ENCODE measurements around the gene HAPLN1.
"Not testable (repeated sequence)": the region's sequence is repeated elsewhere in the genome, so short reads cannot be mapped to it uniquely, and the experiment has no call there.

Gene HAPLN1

DNA sequence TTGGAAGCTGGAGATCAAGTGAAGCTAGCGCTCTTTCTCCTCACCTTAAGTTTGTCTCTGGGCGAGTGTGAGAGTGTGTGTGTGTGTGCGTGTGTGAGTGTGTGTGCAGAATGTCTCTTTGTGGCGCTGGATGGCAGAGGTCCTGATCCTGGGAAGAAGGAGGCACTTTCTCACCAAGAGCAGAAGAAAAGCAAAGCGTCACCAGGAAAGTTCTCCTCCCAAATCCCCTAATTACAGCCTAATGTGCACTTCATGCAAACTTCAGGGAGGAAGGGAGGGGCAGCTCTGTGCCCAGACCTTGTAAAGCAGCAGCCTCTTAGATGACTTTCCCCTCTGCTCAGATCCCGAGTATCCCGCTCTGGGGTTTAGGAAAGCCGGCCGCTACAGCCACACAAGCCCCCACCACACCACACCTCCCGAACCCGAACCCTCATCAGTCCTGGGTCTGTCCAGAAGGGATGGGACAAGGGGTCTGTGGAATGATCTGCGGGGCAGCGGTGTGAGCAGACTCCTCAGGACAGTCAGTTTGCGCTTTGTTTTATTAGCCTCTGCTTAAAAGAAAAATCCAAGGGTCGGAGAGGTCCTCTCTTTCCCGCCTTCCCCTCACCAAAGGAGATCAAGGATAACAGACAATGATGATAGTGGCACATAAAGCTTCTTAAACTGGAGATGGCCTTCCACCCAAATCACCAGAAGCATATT, at the start of gene HAPLN1:
TSS of gene HAPLN1 (minus strand) at position 20 of the 702 bp plus-strand sequence. CDS start 47,332 bp downstream, outside the sequence.
- DNase-seq (ENCODE audit: insufficient read length, low spot score): no peak
- no peak for FAIRE-seq

DNA sequence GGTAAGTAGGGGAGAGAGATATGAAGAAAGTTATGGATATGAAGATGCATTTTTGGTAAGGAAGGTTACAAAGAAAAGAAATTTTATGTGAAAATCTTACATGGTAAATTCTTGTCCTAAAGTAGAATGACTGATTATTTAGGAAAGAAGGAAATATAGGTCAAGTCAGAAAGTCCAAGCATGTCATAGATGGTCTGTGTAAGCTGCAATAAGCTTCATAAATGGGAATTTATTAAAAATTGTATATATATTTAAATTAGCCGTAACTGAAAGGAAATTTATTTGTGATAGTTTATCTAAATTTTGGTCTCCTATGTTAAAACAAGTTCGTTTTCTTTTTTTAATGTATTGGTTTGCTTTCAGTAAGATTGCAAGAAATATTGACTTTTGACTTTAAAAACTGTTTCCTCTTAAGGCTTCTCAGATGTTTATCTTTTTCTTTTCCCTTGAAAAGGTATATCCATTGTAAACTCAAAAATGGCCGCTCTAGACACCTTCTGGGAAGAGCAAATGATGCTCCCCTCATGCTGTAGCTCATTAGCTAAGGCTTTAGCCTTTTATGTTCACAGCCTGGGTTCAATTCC, 46.8 kb upstream of the HAPLN1 start:
- no peak for FAIRE-seq
- no peak for DNase-seq (ENCODE audit: insufficient read length, low spot score)

DNA sequence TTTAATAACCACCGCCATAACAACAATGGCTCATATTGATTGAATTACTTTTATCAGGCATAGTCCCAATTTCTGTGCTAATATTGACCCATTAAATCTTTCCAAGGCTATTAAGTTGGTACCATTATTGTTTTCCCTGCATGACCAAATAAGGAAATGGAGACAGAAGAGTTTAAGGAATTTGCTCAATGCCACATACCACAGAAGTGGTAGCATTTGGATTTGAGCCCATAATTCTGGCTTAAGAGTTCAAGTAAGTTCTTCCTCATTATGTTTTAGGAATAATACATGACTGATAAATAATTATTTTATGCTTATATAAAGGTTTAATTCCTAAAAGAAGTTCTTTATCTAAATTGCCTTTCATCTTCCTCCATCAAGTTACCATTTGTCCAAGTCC, 43.4 kb upstream of the HAPLN1 start:
- DNase-seq (ENCODE audit: insufficient read length, low spot score) (no peak), FAIRE-seq (no peak)

DNA sequence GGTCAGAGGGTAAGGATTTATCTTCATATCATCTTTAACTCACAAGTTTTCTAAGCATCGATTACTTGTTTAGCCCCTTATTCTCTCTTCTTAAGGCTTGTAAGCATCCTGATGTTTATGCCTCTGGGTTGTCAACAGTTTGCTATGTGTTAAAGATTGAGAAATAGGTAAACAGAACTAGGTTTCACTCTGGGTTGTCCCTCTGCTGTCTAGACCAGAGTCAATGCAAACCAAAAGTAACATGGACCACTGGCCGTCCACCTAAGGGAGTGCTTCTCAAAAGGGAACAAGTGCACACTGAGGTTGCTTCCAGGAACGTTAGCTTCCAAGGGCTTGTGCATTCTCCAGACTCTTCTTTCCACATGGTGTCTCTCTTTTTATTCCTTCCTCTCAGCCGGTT, 39.9 kb upstream of the HAPLN1 start:
- no peak for DNase-seq (ENCODE audit: insufficient read length, low spot score)
- no peak for FAIRE-seq

GRCh38 chr5:83752700-83753099, 32.0 kb upstream of the HAPLN1 start:
- FAIRE-seq (no peak), DNase-seq (ENCODE audit: insufficient read length, low spot score) (no peak)

GRCh38 chr5:83751201-83751600, 30.5 kb upstream of the HAPLN1 start:
- FAIRE-seq (no peak), DNase-seq (ENCODE audit: insufficient read length, low spot score) (no peak)

DNA sequence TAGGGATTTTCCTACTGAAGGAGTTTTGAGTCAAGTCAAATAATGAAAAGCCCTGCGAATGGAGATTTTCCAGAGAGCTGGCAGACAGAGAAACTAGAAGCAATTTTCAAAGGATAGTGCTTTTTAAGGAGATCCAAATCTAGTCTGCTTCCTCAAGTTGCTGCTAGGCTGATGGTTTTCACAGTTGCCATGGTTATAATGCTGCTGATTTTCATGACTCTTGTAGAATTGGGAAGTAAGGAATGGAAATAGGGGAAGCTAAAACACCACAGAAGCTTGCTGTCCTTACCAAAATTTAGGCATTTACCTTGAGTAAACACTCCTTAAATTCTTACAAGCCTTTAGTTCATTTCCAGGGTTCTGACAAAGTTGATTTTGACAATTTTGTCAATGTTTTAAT, 30.1 kb upstream of the HAPLN1 start:
- DNase-seq (ENCODE audit: insufficient read length, low spot score): no peak
- FAIRE-seq: no peak

DNA sequence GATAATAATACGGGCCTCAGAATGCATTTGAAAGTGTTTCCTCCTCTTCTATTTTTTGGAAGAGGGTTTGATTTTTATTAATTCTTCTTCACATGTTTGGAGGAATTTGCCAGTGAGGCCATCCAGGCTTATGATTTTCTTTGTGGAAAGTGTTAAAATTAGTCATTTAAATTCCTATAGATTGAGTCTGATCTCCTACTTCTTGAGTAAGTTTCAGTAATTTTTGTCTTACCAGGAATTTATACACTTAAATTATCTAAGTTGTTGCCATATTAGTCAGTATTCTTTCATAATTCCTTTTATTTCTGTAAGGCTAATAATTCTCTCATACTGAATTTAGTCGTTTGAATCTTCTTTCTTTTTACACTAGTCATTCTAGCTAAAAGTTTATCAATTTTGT, 25.2 kb upstream of the HAPLN1 start:
- DNase-seq (ENCODE audit: insufficient read length, low spot score) (no peak), FAIRE-seq (no peak)

DNA sequence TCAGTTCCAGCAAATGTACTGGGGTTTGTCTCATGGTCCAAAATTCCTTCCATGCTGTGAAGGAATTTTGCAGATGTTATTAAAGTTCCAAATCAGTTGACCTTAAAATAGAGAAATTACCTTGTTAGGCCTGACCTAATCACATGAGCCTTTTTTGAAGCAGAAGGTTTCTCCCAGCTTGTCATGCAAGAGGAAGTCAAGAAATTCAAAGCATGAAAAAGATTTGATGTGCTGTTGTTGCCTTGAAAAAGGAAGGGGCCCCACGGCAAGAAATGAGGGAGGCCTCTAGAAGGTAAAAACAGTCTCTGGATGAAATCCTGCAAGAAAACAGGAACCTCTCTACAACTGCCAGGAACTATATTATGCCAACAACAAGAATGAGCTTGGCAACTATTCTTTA, 24.2 kb upstream of the HAPLN1 start:
- DNase-seq (ENCODE audit: insufficient read length, low spot score) (no peak), FAIRE-seq (no peak)

DNA sequence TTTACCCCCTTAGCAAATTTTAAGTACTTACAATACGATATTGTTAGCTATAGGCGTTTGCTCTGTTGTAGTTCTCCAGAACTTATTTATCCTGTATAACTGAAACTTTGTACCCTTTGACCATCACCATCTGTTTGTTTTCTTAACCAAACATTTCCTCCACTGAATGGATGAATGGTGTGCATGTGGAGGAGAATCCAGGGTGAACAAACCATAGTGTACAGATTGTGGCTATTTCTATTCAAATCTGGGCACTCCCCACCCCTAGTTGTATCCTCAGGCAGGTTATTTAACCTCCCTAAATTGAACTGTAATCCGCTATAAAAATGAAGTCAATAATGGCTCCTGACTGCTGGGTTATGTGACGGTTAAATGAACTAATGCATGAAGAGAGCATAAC, 21.4 kb upstream of the HAPLN1 start:
- FAIRE-seq (no peak), DNase-seq (ENCODE audit: insufficient read length, low spot score) (no peak)

DNA sequence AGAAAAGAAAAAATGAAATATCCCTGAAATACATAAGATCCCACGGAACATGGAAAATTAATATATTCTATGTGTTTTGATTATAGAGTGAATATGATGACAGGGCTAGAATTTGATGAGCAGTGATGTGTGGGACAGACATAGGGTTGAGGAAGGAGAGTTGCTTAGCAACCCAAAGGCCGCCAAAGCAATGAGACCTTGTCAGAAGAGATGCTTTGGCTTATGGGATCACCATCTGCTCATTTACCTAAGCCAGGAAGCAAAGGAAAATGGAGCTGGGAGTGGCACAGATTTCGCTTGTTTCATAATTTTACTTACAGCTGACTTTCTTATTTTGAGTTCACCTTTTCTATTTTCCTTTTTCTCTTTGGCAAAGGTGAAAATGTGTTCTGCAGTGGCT, 20.9 kb upstream of the HAPLN1 start:
- no peak for FAIRE-seq
- DNase-seq (ENCODE audit: insufficient read length, low spot score): no peak

- FAIRE-seq: no peak
Measured at GRCh38 chr5:83740741-83741140, 20.1 kb upstream of the HAPLN1 start.

GRCh38 chr5:83736169-83736568, 15.5 kb upstream of the HAPLN1 start:
- FAIRE-seq: not testable (repeated sequence)

More at GRCh38 chr5:83740741-83741140, 20.1 kb upstream of the HAPLN1 start:
- DNase-seq (ENCODE audit: insufficient read length, low spot score): no peak

DNA sequence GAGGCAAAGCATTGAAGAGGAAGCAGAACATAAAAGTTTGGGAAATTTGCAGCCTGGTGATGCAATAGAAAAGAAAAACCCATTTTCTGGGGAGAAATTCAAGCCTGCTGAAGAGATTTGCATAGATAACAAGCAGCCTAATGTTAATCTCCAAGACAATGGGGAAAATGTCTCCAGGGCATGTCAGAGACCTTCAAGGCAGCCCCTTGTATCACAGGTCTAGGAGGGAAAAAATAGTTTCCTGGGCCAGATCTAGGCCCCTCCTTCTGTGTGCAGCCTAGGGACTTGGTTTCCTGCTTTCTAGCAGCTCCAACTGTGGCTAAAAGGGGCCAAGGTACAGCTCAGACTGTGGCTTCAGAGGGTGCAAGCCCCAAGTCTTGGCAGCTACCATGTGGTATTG, 14.4 kb upstream of the HAPLN1 start:
- not testable (repeated sequence) for DNase-seq (ENCODE audit: insufficient read length, low spot score); FAIRE-seq

More at GRCh38 chr5:83736169-83736568, 15.5 kb upstream of the HAPLN1 start:
- DNase-seq (ENCODE audit: insufficient read length, low spot score): not testable (repeated sequence)

- no peak for FAIRE-seq
- DNase-seq (ENCODE audit: insufficient read length, low spot score): no peak
Measured at GRCh38 chr5:83731638-83732037, 11.0 kb upstream of the HAPLN1 start.

GRCh38 chr5:83729362-83729761, 8.7 kb upstream of the HAPLN1 start:
- no peak for FAIRE-seq
- no peak for DNase-seq (ENCODE audit: insufficient read length, low spot score)

DNA sequence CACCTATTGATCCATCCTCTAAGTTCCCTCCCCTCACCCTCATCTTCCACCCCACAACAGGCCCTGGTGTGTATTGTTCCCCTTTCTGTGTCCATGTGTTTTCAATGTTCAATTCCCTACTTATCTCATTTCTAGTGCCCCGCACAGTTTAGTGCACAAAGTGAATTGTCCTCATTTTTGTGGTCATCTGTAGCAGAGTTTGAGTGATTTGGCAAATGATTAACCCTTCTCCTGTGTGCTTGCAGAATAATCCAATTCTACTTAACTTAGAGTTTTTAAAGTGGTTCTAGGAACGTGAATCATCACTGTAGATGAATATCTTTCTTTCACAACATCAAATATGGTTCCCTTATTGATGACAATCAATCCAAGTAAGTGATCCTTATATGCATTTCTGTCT, 6.3 kb upstream of the HAPLN1 start:
- no peak for DNase-seq (ENCODE audit: insufficient read length, low spot score)
- FAIRE-seq: no peak

DNA sequence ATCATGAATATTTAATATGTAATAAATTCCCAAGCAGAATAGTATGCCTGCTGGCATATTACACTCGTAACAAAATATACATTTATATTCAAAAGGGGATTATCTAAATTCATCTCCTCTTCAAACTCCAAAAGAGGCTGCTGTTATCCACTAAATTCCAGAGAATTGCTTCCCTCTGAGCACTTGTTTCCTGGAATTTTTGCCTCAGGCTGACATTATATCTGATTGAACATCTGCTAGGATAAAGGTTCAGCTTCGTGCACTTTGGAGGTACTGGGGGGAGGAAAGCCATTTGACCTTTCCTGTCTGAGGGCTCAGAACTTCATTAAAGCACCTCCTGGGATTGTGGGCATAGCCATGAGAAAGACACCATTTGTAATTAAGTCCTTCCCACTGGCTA, 4.3 kb upstream of the HAPLN1 start:
- FAIRE-seq (no peak), DNase-seq (ENCODE audit: insufficient read length, low spot score) (no peak)

- FAIRE-seq: no peak
- no peak for DNase-seq (ENCODE audit: insufficient read length, low spot score)
Measured at GRCh38 chr5:83724001-83724400, 3.3 kb upstream of the HAPLN1 start.

GRCh38 chr5:83723031-83723430, 2.4 kb upstream of the HAPLN1 start:
- DNase-seq (ENCODE audit: insufficient read length, low spot score) (no peak), FAIRE-seq (no peak)

DNA sequence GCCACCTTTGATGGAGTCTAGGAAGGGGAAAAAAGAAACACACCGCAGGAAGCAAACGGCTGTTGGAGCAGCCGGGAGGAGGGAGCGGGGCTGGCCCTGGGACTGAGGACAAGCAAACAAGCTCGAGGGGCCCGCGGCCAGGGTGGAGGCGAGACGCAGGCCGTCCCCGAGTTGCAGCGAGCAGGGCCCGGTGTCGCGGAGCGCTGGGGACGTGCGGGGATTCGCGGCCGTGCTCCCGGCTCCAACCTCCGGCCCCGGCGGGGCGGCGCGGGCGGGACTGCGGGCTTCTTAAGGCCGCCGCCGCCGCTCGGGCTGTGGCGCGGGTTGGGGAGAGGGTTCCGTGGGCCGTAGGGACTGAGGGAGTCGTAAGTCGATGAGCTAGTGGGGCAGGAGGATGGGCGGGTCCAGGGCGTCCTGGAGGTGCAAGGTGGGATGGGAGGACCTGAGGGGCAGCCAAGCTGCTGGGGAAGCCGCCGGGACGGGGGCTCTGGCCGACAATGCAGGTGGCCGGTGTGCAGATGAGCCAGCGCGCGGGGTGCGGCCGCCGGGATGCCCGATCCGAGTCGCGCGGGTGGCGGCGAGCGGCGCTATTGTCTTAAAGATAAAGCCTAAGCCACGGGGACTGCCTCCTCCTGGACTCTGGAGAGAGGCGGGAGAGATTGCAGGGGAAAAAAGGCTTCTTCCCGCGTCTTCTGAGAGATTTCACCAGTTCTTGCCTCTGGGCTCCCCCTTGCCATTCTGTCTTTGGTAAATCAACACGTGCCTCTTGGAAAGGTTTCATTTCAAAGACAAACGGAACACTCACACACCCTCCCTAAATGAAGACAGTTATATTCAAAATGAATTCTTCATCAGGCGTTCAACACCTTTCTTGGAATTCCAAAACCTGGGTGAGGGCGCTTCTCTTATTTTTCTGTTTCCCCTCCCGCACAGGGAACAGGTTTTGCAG, 1.6 kb upstream of the HAPLN1 start:
- DNase-seq (ENCODE audit: insufficient read length, low spot score) (no peak), FAIRE-seq (no peak)
